WTC11 (cell line): ENCODE data around the gene HSDL2. TPM values are rescaled to one million over a fixed set of nuclear protein-coding genes. Genes with fewer than 3 reads are reported as not detected.
A peak's percentile ranks its signal among the peaks of the same experiment; 100 is the strongest.

Source experiments
- ATAC-seq: fragments of 200-7000 bp; cut with Tn5 transposase; 2 replicates; pipeline ENCODE4 v1.10.0; 2021; ENCODE audit warnings: mild to moderate bottlenecking, moderate library complexity
- CTCF ChIA-PET: fragments of 300-600 bp; sonication (Branson Sonifier 250); formaldehyde crosslinking; loops from one replicate; lab custom pipeline; 2021; ENCODE audit warnings: antibody characterized with exemption; lab: Charles Lee
- POLR2A ChIA-PET: fragments of 350-600 bp; sonication (Branson Sonifier 250); formaldehyde crosslinking; loops from one replicate; lab custom pipeline; 2021; ENCODE audit warnings: antibody characterized with exemption; lab: Charles Lee
- DNase-seq: peaks from one replicate; pipeline ENCODE4 v3.0.0; 2021; ENCODE audit warnings: low spot score
- H3K27ac Mint-ChIP-seq: 2 replicates; pipeline ENCODE4 v1.8.0; 2021; ENCODE audit warnings: mixed read lengths
- H3K27me3 Mint-ChIP-seq: 2 replicates; pipeline ENCODE4 v1.8.0; 2021; ENCODE audit warnings: low read depth, mild to moderate bottlenecking, moderate library complexity, mixed read lengths
- H3K36me3 Mint-ChIP-seq: 2 replicates; pipeline ENCODE4 v1.8.0; 2021; ENCODE audit warnings: mixed read lengths
- H3K4me1 Mint-ChIP-seq: 2 replicates; pipeline ENCODE4 v1.8.0; 2022; ENCODE audit warnings: mixed read lengths
- H3K4me3 Mint-ChIP-seq: 2 replicates; pipeline ENCODE4 v1.8.0; 2021; ENCODE audit warnings: mild to moderate bottlenecking, moderate library complexity, mixed read lengths
- H3K9me3 Mint-ChIP-seq: 2 replicates; pipeline ENCODE4 v1.8.0; 2021; ENCODE audit warnings: mixed read lengths
- EMX1 ChIP-seq: fragments of 250-450 bp; sonication (Bioruptor Pico); IDR thresholded peaks from 2 replicates; pipeline ENCODE4 v1.8.0; 2021; ENCODE audit warnings: mild to moderate bottlenecking
- ESRRA ChIP-seq: sonication (generic); formaldehyde crosslinking; IDR thresholded peaks from 2 replicates; pipeline ENCODE4 v1.8.1; 2022; ENCODE audit warnings: mild to moderate bottlenecking, missing genetic modification reagents, borderline replicate concordance
- FOXJ3 ChIP-seq: sonication (generic); formaldehyde crosslinking; IDR thresholded peaks from 2 replicates; pipeline ENCODE4 v1.9.0; 2021; ENCODE audit warnings: missing genetic modification reagents, mild to moderate bottlenecking, borderline replicate concordance
- FOXK1 ChIP-seq: sonication (generic); formaldehyde crosslinking; IDR thresholded peaks from 2 replicates; pipeline ENCODE4 v1.8.0; 2022; ENCODE audit warnings: mild to moderate bottlenecking, moderate library complexity, missing genetic modification reagents
- FOXP1 ChIP-seq: sonication (generic); formaldehyde crosslinking; IDR thresholded peaks from 2 replicates; pipeline ENCODE4 v1.8.0; 2022; ENCODE audit warnings: missing genetic modification reagents, mild to moderate bottlenecking, moderate library complexity, borderline replicate concordance
- GRHL2 ChIP-seq: fragments of 250-450 bp; sonication (Bioruptor Pico); IDR thresholded peaks from 2 replicates; pipeline ENCODE4 v1.8.0; 2022; ENCODE audit warnings: mild to moderate bottlenecking, moderate library complexity; ENCODE audit not compliant: insufficient replicate concordance, severe bottlenecking
- MYBL2 ChIP-seq: sonication (generic); formaldehyde crosslinking; IDR thresholded peaks from 2 replicates; pipeline ENCODE4 v1.8.1; 2023; ENCODE audit warnings: mild to moderate bottlenecking, moderate library complexity, missing genetic modification reagents
- OVOL2 ChIP-seq: fragments of 250-450 bp; sonication (Bioruptor Pico); IDR thresholded peaks from 2 replicates; pipeline ENCODE4 v1.9.0; 2021; ENCODE audit warnings: mild to moderate bottlenecking, borderline replicate concordance
- PRRX2 ChIP-seq: fragments of 250-450 bp; sonication (Bioruptor Pico); IDR thresholded peaks from 2 replicates; pipeline ENCODE4 v1.8.0; 2021; ENCODE audit warnings: mild to moderate bottlenecking
- RELA ChIP-seq: sonication (generic); formaldehyde crosslinking; IDR thresholded peaks from 2 replicates; pipeline ENCODE4 v1.8.1; 2022; ENCODE audit warnings: missing genetic modification reagents, mild to moderate bottlenecking, borderline replicate concordance
- SMAD4 ChIP-seq: sonication (generic); formaldehyde crosslinking; IDR thresholded peaks from 2 replicates; pipeline ENCODE4 v1.8.0; 2022; ENCODE audit warnings: mild to moderate bottlenecking, missing genetic modification reagents
- ZBTB21 ChIP-seq: sonication (generic); formaldehyde crosslinking; IDR thresholded peaks from 2 replicates; pipeline ENCODE4 v1.8.1; 2023; ENCODE audit warnings: mild to moderate bottlenecking, missing genetic modification reagents, borderline replicate concordance
- ZNF219 ChIP-seq: sonication (generic); formaldehyde crosslinking; IDR thresholded peaks from 2 replicates; pipeline ENCODE4 v1.8.0; 2023; ENCODE audit warnings: missing genetic modification reagents, mild to moderate bottlenecking, borderline replicate concordance
- total RNA-seq: library from RNA; stranded (reverse); gene quantifications from 3 replicates; pipeline ENCODE4 v1.2.3, GENCODE V29; 2021
- TF ChIP-seq, protein P1 (sequence below): sonication (generic); formaldehyde crosslinking; IDR thresholded peaks from 2 replicates; pipeline ENCODE4 v1.8.1; 2023; ENCODE audit warnings: mild to moderate bottlenecking, missing genetic modification reagents, moderate library complexity
- TF ChIP-seq, protein P2 (sequence below): sonication (generic); formaldehyde crosslinking; IDR thresholded peaks from 2 replicates; pipeline ENCODE4 v1.8.1; 2022; ENCODE audit warnings: mild to moderate bottlenecking, missing genetic modification reagents, moderate library complexity, borderline replicate concordance
- TF ChIP-seq, protein P3 (sequence below): sonication (generic); formaldehyde crosslinking; IDR thresholded peaks from 2 replicates; pipeline ENCODE4 v1.8.0; 2022; ENCODE audit warnings: mild to moderate bottlenecking, missing genetic modification reagents
- TF ChIP-seq, protein P4 (sequence below): sonication (generic); formaldehyde crosslinking; IDR thresholded peaks from 2 replicates; pipeline ENCODE4 v1.8.0; 2022; ENCODE audit warnings: mild to moderate bottlenecking, missing genetic modification reagents
- TF ChIP-seq, protein P5 (sequence below): sonication (generic); formaldehyde crosslinking; IDR thresholded peaks from 2 replicates; pipeline ENCODE4 v1.8.1; 2023; ENCODE audit warnings: mild to moderate bottlenecking, moderate library complexity, missing genetic modification reagents
- TF ChIP-seq, protein P6 (sequence below): sonication (generic); formaldehyde crosslinking; IDR thresholded peaks from 2 replicates; pipeline ENCODE4 v1.8.1; 2022; ENCODE audit warnings: low read depth, missing genetic modification reagents, borderline replicate concordance
- TF ChIP-seq, protein P7 (sequence below): sonication (generic); formaldehyde crosslinking; IDR thresholded peaks from 2 replicates; pipeline ENCODE4 v1.8.0; 2022; ENCODE audit warnings: missing genetic modification reagents
- TF ChIP-seq, protein P8 (sequence below): sonication (generic); formaldehyde crosslinking; IDR thresholded peaks from 2 replicates; pipeline ENCODE4 v1.8.0; 2022; ENCODE audit warnings: mild to moderate bottlenecking, missing genetic modification reagents
- TF ChIP-seq, protein P9 (sequence below): sonication (generic); formaldehyde crosslinking; IDR thresholded peaks from 2 replicates; pipeline ENCODE4 v1.8.1; 2023; ENCODE audit warnings: mild to moderate bottlenecking, missing genetic modification reagents

The HSDL2 gene
- total RNA-seq, 1 experiment from 2014 or later = 13.8 TPM

DNA sequence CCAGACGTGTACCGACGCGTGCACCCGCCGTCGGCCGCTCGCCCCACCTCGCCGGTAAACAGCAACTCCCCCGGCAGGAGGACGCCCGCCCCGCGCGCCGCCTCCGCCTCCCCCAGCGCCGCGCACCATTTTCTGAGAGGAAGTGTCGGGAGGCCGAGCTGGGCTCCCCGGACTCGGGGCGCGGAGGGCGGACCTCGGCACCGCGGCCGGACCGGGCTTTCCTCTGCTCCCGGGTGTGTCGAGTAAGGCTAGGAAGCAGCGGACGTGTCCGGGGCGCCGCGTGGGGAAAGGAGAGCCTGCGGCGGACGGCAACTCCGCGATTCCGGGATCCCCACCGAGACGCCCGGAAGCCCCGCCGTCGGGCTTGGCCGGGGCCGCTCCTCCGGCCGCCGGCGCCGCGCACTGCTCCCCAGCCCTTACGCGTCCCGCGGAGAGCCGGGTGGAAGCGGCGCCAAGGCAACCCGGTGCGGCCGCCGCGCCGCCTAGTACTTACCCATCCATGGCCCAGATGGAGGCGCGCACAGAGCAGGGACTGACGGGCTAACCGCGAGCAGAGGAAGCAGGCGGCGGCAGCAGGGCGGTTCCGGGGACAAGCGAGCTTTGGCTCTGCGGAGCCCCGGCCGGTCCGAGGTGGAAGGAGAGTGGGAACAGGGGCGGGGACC, 46.8 kb upstream of the HSDL2 start, which contains the start of gene PTBP3:
TSS of gene PTBP3 (minus strand) at position 643 of the 662 bp plus-strand sequence. CDS start 35,754 bp downstream, outside the sequence.
- peaks cover 34% of the 10 kb centered on the region for H3K4me1 Mint-ChIP-seq
- H3K9me3 Mint-ChIP-seq = no peaks in the 10 kb centered on the region
- ChIA-PET CTCF (interaction anchor here (0.6 to 2.5 kb wide), 26 partner anchors 10 to 257 kb away, joined by 3 to 31 read pairs (median 6); partner anchors contain the start of genes HSDL2 and SUSD1), POLR2A (interaction anchor here (0.8 to 2.3 kb wide), 4 partner anchors 47 to 437 kb away, joined by 3 to 6 read pairs (median 4); partner anchors contain the start of genes HSDL2 and UGCG)
- H3K27ac Mint-ChIP-seq = peak within 1 kb of the TSS; percentile 99
- no peaks in the 10 kb centered on the region for H3K27me3 Mint-ChIP-seq
- DNase-seq (peak; percentile 72), ATAC-seq (peak; percentile 31)
- 0 out of 2 replicates have a peak, but pooled peaks cover 2% of the 10 kb centered on the region for H3K36me3 Mint-ChIP-seq
- H3K4me3 Mint-ChIP-seq = peak within 1 kb of the TSS; percentile 94
- TF ChIP-seq ESRRA (CRISPR knock-in tag) (no peak), FOXJ3 (CRISPR knock-in tag) (no peak), SMAD4 (CRISPR knock-in tag) (no peak), OVOL2 (CRISPR knock-in tag) (no peak), ZBTB21 (CRISPR knock-in tag) (no peak), PRRX2 (no peak), EMX1 (no peak), ZNF219 (CRISPR knock-in tag) (no peak), MYBL2 (no peak), GRHL2 (CRISPR knock-in tag) (no peak), FOXK1 (CRISPR knock-in tag) (peak; percentile 56; the same call in 1 of the 2 replicates), FOXP1 (peak; percentile 66; the same call in 1 of the 2 replicates), RELA (CRISPR knock-in tag) (no peak)
- TF ChIP-seq, protein P1, sequence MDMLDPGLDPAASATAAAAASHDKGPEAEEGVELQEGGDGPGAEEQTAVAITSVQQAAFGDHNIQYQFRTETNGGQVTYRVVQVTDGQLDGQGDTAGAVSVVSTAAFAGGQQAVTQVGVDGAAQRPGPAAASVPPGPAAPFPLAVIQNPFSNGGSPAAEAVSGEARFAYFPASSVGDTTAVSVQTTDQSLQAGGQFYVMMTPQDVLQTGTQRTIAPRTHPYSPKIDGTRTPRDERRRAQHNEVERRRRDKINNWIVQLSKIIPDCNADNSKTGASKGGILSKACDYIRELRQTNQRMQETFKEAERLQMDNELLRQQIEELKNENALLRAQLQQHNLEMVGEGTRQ (CRISPR knock-in tag) = no peak
- TF ChIP-seq, protein P2, sequence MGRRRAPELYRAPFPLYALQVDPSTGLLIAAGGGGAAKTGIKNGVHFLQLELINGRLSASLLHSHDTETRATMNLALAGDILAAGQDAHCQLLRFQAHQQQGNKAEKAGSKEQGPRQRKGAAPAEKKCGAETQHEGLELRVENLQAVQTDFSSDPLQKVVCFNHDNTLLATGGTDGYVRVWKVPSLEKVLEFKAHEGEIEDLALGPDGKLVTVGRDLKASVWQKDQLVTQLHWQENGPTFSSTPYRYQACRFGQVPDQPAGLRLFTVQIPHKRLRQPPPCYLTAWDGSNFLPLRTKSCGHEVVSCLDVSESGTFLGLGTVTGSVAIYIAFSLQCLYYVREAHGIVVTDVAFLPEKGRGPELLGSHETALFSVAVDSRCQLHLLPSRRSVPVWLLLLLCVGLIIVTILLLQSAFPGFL (CRISPR knock-in tag) = no peak
- TF ChIP-seq, protein P3, sequence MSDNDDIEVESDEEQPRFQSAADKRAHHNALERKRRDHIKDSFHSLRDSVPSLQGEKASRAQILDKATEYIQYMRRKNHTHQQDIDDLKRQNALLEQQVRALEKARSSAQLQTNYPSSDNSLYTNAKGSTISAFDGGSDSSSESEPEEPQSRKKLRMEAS (CRISPR knock-in tag) = peak; percentile 27; the same call in 1 of the 2 replicates
- TF ChIP-seq, protein P4, sequence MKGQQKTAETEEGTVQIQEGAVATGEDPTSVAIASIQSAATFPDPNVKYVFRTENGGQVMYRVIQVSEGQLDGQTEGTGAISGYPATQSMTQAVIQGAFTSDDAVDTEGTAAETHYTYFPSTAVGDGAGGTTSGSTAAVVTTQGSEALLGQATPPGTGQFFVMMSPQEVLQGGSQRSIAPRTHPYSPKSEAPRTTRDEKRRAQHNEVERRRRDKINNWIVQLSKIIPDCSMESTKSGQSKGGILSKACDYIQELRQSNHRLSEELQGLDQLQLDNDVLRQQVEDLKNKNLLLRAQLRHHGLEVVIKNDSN (CRISPR knock-in tag) = no peak
- TF ChIP-seq, protein P5, sequence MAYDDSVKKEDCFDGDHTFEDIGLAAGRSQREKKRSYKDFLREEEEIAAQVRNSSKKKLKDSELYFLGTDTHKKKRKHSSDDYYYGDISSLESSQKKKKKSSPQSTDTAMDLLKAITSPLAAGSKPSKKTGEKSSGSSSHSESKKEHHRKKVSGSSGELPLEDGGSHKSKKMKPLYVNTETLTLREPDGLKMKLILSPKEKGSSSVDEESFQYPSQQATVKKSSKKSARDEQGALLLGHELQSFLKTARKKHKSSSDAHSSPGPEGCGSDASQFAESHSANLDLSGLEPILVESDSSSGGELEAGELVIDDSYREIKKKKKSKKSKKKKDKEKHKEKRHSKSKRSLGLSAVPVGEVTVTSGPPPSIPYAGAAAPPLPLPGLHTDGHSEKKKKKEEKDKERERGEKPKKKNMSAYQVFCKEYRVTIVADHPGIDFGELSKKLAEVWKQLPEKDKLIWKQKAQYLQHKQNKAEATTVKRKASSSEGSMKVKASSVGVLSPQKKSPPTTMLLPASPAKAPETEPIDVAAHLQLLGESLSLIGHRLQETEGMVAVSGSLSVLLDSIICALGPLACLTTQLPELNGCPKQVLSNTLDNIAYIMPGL (CRISPR knock-in tag) = peak; percentile 70; the same call in 1 of the 2 replicates
- TF ChIP-seq, protein P6, sequence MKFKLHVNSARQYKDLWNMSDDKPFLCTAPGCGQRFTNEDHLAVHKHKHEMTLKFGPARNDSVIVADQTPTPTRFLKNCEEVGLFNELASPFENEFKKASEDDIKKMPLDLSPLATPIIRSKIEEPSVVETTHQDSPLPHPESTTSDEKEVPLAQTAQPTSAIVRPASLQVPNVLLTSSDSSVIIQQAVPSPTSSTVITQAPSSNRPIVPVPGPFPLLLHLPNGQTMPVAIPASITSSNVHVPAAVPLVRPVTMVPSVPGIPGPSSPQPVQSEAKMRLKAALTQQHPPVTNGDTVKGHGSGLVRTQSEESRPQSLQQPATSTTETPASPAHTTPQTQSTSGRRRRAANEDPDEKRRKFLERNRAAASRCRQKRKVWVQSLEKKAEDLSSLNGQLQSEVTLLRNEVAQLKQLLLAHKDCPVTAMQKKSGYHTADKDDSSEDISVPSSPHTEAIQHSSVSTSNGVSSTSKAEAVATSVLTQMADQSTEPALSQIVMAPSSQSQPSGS = no peak
- TF ChIP-seq, protein P7, sequence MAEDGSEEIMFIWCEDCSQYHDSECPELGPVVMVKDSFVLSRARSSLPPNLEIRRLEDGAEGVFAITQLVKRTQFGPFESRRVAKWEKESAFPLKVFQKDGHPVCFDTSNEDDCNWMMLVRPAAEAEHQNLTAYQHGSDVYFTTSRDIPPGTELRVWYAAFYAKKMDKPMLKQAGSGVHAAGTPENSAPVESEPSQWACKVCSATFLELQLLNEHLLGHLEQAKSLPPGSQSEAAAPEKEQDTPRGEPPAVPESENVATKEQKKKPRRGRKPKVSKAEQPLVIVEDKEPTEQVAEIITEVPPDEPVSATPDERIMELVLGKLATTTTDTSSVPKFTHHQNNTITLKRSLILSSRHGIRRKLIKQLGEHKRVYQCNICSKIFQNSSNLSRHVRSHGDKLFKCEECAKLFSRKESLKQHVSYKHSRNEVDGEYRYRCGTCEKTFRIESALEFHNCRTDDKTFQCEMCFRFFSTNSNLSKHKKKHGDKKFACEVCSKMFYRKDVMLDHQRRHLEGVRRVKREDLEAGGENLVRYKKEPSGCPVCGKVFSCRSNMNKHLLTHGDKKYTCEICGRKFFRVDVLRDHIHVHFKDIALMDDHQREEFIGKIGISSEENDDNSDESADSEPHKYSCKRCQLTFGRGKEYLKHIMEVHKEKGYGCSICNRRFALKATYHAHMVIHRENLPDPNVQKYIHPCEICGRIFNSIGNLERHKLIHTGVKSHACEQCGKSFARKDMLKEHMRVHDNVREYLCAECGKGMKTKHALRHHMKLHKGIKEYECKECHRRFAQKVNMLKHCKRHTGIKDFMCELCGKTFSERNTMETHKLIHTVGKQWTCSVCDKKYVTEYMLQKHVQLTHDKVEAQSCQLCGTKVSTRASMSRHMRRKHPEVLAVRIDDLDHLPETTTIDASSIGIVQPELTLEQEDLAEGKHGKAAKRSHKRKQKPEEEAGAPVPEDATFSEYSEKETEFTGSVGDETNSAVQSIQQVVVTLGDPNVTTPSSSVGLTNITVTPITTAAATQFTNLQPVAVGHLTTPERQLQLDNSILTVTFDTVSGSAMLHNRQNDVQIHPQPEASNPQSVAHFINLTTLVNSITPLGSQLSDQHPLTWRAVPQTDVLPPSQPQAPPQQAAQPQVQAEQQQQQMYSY (CRISPR knock-in tag) = no peak
- TF ChIP-seq, protein P8, sequence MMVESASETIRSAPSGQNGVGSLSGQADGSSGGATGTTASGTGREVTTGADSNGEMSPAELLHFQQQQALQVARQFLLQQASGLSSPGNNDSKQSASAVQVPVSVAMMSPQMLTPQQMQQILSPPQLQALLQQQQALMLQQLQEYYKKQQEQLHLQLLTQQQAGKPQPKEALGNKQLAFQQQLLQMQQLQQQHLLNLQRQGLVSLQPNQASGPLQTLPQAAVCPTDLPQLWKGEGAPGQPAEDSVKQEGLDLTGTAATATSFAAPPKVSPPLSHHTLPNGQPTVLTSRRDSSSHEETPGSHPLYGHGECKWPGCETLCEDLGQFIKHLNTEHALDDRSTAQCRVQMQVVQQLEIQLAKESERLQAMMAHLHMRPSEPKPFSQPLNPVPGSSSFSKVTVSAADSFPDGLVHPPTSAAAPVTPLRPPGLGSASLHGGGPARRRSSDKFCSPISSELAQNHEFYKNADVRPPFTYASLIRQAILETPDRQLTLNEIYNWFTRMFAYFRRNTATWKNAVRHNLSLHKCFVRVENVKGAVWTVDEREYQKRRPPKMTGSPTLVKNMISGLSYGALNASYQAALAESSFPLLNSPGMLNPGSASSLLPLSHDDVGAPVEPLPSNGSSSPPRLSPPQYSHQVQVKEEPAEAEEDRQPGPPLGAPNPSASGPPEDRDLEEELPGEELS (CRISPR knock-in tag) = peak; percentile 60; the same call in 1 of the 2 replicates
- TF ChIP-seq, protein P9, sequence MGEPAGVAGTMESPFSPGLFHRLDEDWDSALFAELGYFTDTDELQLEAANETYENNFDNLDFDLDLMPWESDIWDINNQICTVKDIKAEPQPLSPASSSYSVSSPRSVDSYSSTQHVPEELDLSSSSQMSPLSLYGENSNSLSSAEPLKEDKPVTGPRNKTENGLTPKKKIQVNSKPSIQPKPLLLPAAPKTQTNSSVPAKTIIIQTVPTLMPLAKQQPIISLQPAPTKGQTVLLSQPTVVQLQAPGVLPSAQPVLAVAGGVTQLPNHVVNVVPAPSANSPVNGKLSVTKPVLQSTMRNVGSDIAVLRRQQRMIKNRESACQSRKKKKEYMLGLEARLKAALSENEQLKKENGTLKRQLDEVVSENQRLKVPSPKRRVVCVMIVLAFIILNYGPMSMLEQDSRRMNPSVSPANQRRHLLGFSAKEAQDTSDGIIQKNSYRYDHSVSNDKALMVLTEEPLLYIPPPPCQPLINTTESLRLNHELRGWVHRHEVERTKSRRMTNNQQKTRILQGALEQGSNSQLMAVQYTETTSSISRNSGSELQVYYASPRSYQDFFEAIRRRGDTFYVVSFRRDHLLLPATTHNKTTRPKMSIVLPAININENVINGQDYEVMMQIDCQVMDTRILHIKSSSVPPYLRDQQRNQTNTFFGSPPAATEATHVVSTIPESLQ = no peak
